ENCODE measurements around the gene TGM3.

TGM3 gene

GRCh38 chr20:2285613-2286012, 10.2 kb upstream of the TGM3 start:
- DNase-seq, result no peak

- DNase-seq, result no peak
These were observed 8.3 kb upstream of the TGM3 start for GRCh38 chr20:2287504-2287903.

- DNase-seq, result no peak
These were observed 6.3 kb upstream of the TGM3 start for GRCh38 chr20:2289475-2289874.

- DNase-seq, result no peak
These were observed 5.3 kb upstream of the TGM3 start for GRCh38 chr20:2290486-2290885.

GRCh38 chr20:2292416-2293110, 3.2 kb upstream of the TGM3 start:
- DNase-seq, result no peak

- DNase-seq, result no peak
These were observed 2.3 kb upstream of the TGM3 start for GRCh38 chr20:2293486-2293885.

GRCh38 chr20:2293971-2294370, 1.8 kb upstream of the TGM3 start:
- no peak for DNase-seq

GRCh38 chr20:2295286-2295685, 515 bp upstream of the TGM3 start:
- DNase-seq, result no peak

GRCh38 chr20:2296524-2297356, 939 bp downstream of the TGM3 start:
- peak; percentile 45 for DNase-seq

GRCh38 chr20:2297357-2297728, 1.5 kb downstream of the TGM3 start:
- peak; percentile 6 for DNase-seq

- DNase-seq, result peak; percentile 37
These were observed 2.3 kb downstream of the TGM3 start for GRCh38 chr20:2298116-2298515.

- peak; percentile 5 for DNase-seq
These were observed 2.9 kb downstream of the TGM3 start for GRCh38 chr20:2298701-2299100.

- peak; percentile 5 for DNase-seq
These were observed 3.5 kb downstream of the TGM3 start for GRCh38 chr20:2299301-2299700.

GRCh38 chr20:2300002-2300401, 4.2 kb downstream of the TGM3 start:
- peak; percentile 4 for DNase-seq

- DNase-seq, result no peak
These were observed 4.6 kb downstream of the TGM3 start for GRCh38 chr20:2300420-2300819.

- peak; percentile 10 for DNase-seq
These were observed 5.4 kb downstream of the TGM3 start for GRCh38 chr20:2301164-2301622.

- DNase-seq, result no peak
These were observed 6.7 kb downstream of the TGM3 start for GRCh38 chr20:2302384-2303060.

- peak; percentile 34 for DNase-seq
These were observed 7.9 kb downstream of the TGM3 start for GRCh38 chr20:2303673-2304072.

GRCh38 chr20:2304180-2304579, 8.4 kb downstream of the TGM3 start:
- peak; percentile 6 for DNase-seq

- peak; percentile 1 for DNase-seq
These were observed 9.2 kb downstream of the TGM3 start for GRCh38 chr20:2305029-2305428.

GRCh38 chr20:2305479-2305878, 9.7 kb downstream of the TGM3 start:
- DNase-seq, result peak; percentile 13

- DNase-seq, result peak; percentile 0
These were observed 10.1 kb downstream of the TGM3 start for GRCh38 chr20:2305946-2306345.

GRCh38 chr20:2307136-2307535, 11.3 kb downstream of the TGM3 start:
- peak; percentile 42 for DNase-seq

GRCh38 chr20:2311329-2311728, 15.5 kb downstream of the TGM3 start:
- DNase-seq, result no peak

Data from activated effector memory CD4-positive, alpha-beta T cell treated with anti-CD3 and anti-CD28 coated beads, Interleukin-2, amount 50 U/mL, for 16 hours (primary cell).